Tibial nerve (tissue), 4 donors: ENCODE results near the gene GOSR1. TPM values are rescaled to one million over a fixed set of nuclear protein-coding genes. Genes with fewer than 3 reads are reported as not detected.
"Not testable (repeated sequence)": the region's sequence is repeated elsewhere in the genome, so short reads cannot be mapped to it uniquely, and the experiment has no call there.

ENCODE experiments used
- DNase-seq, 2 donors: peaks; one replicate each; pipeline ENCODE4 v3.0.0-alpha.2; 2019; ENCODE audit warnings: low spot score in 2 of 2
- H3K27ac ChIP-seq, 4 donors: fragments of 200-600 bp; sonication (generic) in 3 of 4; one replicate each; pipeline ENCODE4 v1.5.1; 2017 to 2019; ENCODE audit warnings: mild to moderate bottlenecking in 1 of 4
- H3K27me3 ChIP-seq, 2 donors: fragments of 200-600 bp; sonication (generic) in 1 of 2; one replicate each; pipeline versions ENCODE4 v1.5.1 to v1.6.0; 2017 to 2019
- H3K36me3 ChIP-seq, 3 donors: fragments of 200-600 bp; sonication (generic); one replicate each; pipeline ENCODE4 v1.5.1; 2018 to 2019
- H3K4me1 ChIP-seq, 4 donors: fragments of 200-600 bp; sonication (generic) in 3 of 4; one replicate each; pipeline ENCODE4 v1.5.1; 2017 to 2019
- H3K4me3 ChIP-seq, 4 donors: fragments of 200-600 bp; sonication (generic) in 3 of 4; one replicate each; pipeline ENCODE4 v1.5.1; 2017 to 2019; ENCODE audit warnings: mild to moderate bottlenecking in 1 of 4, moderate library complexity in 1 of 4
- H3K9me3 ChIP-seq, 4 donors: fragments of 200-600 bp; sonication (generic) in 3 of 4; one replicate each; pipeline ENCODE4 v1.5.1; 2017 to 2019
- EP300 ChIP-seq, 2 donors: sonication (generic); formaldehyde crosslinking; IDR thresholded peaks; one replicate each; pipeline ENCODE4 v1.6.1; 2017; ENCODE audit warnings: antibody characterized with exemption in 2 of 2, mild to moderate bottlenecking in 1 of 2
- POLR2A ChIP-seq, 2 donors: fragments of 450-650 bp; IDR thresholded peaks; one replicate each; pipeline ENCODE4 v1.6.1; 2017; ENCODE audit warnings: antibody characterized with exemption in 2 of 2, mild to moderate bottlenecking in 2 of 2, moderate library complexity in 2 of 2
- WGBS, 2 donors: methylation state at CpG; one replicate each; pipeline ENCODE4 v1.1.5; 2018; 5-methylcytosine and 5-hydroxymethylcytosine counted together
- total RNA-seq, 4 donors: library from RNA; depleted of rRNA; stranded (reverse); fragments of >200 nt; gene quantifications; one replicate each; pipeline ENCODE4 v1.1.0, GENCODE V29; 2016
- TF ChIP-seq, protein P1 (sequence below), 5 experiments: fragments of 200-600 bp in 3 of 5; fragments of 450-650 bp in 2 of 5; sonication (generic) in 3 of 5; IDR thresholded peaks; one replicate each; pipeline ENCODE4 v1.5.1; 2016 to 2019; ENCODE audit warnings: antibody characterized with exemption in 5 of 5, mild to moderate bottlenecking in 3 of 5, moderate library complexity in 2 of 5

The GOSR1 gene
- total RNA-seq, 4 donors from 2014 or later: 20.7 to 37.1 (median 26.4) TPM

DNA sequence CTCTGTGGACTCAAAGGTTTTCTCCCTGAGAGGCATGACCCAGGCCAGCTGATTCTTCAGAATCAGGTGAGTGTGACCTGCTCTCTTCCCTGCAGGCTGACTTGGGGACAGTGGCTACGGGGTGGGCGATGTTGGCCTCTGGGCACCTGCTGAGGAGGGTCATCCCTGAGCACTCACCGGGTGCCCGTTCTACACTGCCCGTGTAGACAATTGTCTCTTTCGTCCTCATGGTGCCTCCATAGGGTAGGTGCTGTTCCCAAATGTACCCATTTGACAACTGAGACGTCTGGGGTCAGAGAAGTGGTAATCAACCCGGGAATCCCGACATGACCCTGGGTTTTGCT lies 74.8 kb downstream of the GOSR1 start:
- no peak for TF ChIP-seq POLR2A (IDR thresholded peaks at IDR 0.05)
- TF ChIP-seq, protein P1, sequence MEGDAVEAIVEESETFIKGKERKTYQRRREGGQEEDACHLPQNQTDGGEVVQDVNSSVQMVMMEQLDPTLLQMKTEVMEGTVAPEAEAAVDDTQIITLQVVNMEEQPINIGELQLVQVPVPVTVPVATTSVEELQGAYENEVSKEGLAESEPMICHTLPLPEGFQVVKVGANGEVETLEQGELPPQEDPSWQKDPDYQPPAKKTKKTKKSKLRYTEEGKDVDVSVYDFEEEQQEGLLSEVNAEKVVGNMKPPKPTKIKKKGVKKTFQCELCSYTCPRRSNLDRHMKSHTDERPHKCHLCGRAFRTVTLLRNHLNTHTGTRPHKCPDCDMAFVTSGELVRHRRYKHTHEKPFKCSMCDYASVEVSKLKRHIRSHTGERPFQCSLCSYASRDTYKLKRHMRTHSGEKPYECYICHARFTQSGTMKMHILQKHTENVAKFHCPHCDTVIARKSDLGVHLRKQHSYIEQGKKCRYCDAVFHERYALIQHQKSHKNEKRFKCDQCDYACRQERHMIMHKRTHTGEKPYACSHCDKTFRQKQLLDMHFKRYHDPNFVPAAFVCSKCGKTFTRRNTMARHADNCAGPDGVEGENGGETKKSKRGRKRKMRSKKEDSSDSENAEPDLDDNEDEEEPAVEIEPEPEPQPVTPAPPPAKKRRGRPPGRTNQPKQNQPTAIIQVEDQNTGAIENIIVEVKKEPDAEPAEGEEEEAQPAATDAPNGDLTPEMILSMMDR (IDR thresholded peaks at IDR 0.05): no peak
- no peak for TF ChIP-seq EP300 (IDR thresholded peaks at IDR 0.05)
- no peak for DNase-seq
- no peak overlapping the region for H3K4me3 ChIP-seq
- H3K9me3 ChIP-seq: no peaks in the 10 kb centered on the region
- H3K27ac ChIP-seq: no peak overlapping the region
- no peaks in the 10 kb centered on the region for H3K4me1 ChIP-seq
- H3K27me3 ChIP-seq: no peaks in the 10 kb centered on the region
- peaks cover 0 to 46% (median 0%) of the 10 kb centered on the region in 3 donors for H3K36me3 ChIP-seq
- 79 to 91% methylated on average over 4 to 6 of the region's 9 CpGs for WGBS, 2 donors

DNA sequence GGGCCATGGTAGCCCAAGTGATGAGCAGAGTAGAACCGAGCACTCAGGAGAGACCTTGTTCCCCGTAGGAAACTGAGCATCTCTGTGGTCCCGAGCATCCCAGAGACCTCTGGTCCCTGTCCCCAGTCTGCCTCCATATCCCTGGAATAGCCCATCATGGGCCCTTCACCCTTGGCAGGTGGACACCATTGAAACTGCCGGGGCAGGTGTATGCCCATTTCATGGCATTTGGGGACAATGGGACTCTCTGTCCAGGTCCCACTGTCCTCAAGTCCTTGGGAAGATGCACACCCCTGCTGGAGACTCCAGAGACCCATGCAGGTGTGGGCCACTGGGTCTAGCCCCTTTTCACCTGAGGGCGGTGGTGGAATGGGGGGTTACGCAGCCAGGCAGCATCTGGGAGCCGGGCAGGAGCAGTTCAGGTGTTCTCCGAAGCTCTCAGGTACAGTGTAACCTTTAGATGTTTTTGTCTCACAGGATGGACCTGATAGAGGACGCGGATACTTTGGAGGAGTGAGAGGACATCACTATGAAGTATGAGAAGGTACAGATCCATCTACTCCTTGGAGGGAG lies 75.9 kb downstream of the GOSR1 start:
- no peak overlapping the region for H3K4me3 ChIP-seq
- no peaks in the 10 kb centered on the region for H3K4me1 ChIP-seq
- 95 to 98% methylated on average over 9 to 10 of the region's 10 CpGs for WGBS, 2 donors
- H3K9me3 ChIP-seq: no peaks in the 10 kb centered on the region
- H3K27me3 ChIP-seq: no peaks in the 10 kb centered on the region
- no peak for DNase-seq
- peaks cover 0 to 44% (median 0%) of the 10 kb centered on the region in 3 donors for H3K36me3 ChIP-seq
- TF ChIP-seq POLR2A (IDR thresholded peaks at IDR 0.05) (no peak), EP300 (IDR thresholded peaks at IDR 0.05) (no peak)
- TF ChIP-seq, protein P1 (IDR thresholded peaks at IDR 0.05): no peak
- no peak overlapping the region for H3K27ac ChIP-seq

DNA sequence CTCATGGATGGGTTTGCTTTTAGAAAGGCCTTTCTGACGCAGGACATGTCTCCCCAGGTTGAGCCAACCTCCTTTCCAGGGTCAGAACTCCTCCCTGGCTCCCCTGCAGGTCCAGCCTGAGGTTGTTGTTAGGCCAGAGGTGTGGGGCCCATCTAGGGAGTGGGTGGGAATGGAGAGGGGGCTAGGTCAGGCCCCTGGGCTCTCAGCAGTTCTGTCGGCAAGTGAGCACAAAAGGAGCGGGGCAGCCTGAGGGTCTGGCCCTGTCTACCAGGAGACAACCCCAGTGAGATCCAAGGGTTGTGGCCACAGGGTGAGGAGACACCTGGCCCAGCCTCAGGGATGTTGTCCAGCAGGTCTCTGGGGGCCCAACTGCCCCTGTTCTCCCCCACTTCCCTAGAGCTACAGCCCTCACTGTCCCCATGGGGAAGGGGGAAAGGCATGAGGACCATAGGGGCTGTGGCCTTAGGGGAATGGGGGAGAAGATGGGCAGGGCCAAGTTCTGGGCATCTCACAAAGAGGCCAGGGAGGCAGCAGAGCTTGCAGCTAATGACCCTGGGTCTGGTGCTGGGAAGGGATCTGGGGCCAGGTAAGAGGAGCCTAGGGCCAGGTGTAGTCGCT lies 76.7 kb downstream of the GOSR1 start:
- 80 to 93% methylated on average over 2 to 4 of the region's 4 CpGs for WGBS, 2 donors
- H3K27me3 ChIP-seq, DNase-seq: not testable (repeated sequence)

DNA sequence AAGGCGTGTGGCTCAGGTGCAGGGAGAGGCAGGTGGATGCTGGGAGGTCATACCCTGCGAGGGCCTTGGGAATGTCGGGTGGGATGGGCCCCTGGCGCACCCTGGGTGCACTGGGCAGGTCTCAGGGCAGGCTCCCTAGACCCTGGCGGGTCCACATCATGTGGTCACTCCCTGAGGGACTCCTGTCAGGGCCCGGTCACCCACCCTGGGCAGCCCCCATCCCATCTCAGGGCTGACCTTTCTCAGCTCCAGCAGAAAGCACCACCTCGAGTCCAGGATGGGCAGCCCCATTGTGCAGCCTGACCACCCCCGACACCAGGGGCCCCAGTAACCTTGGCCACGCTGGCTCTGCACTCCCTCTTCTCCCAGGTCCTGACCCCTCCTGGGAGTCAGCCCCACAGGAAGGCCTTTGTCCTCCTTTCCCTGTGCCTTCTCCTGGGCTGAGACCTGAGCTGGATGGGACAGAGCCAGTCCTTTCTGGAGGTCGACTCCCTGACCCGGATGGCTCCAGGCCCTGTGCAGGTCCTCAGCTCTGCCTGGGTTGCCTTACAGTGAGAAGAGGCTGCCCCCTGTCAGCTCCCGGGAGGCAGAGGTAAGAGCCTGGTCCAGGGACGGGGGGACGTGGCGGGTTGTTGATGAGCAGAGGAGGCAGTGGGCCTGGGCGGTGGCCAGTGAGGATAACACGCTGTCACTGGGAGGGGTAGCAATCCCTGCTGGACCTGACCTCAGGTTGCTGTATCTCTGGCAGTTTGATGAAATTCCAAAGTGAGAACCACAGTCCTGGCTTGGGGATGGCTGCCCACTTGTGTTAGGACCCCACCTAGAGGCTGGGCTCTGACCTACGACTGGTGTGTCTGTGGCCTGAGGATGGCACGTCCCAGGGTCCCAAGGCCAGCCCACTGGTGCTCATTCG lies 77.9 kb downstream of the GOSR1 start:
- H3K4me3 ChIP-seq: no peak overlapping the region
- H3K27ac ChIP-seq: no peak overlapping the region
- H3K9me3 ChIP-seq: no peaks in the 10 kb centered on the region
- H3K4me1 ChIP-seq: no peaks in the 10 kb centered on the region
- no peak for DNase-seq
- no peak for TF ChIP-seq EP300 (IDR thresholded peaks at IDR 0.05)
- no peak for TF ChIP-seq POLR2A (IDR thresholded peaks at IDR 0.05)
- TF ChIP-seq, protein P1 (IDR thresholded peaks at IDR 0.05): no peak
- 76% methylated on average over 9 to 18 of the region's 20 CpGs for WGBS, 2 donors
- no peaks in the 10 kb centered on the region for H3K27me3 ChIP-seq
- peaks cover 0 to 32% (median 0%) of the 10 kb centered on the region in 3 donors for H3K36me3 ChIP-seq

More for the DNA sequence above, 76.7 kb downstream of the GOSR1 start:
- peaks cover 0 to 43% (median 0%) of the 10 kb centered on the region in 3 donors for H3K36me3 ChIP-seq
- not testable (repeated sequence) for H3K9me3 ChIP-seq, H3K4me1 ChIP-seq, H3K27ac ChIP-seq, H3K4me3 ChIP-seq

DNA sequence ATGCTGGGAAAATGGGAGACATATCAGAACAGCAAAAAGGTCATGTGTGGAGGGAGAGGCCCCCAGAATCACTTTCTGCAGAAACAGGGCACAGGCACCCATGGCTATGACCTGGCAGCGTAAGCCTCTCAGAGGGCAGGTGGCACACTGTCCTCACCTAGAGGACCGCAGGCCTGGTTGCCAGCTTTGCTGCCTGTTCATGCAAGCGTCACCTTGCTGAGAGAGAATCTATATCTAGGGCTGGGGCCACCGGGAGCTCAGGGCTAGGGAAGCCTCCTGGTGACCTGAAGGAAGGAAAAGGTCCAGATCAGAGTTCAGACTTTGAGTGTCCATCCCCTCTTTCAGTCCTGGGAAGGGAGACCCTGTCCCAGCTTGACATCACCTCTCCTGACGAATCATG lies 78.7 kb downstream of the GOSR1 start:
- Histone ChIP-seq H3K27ac (no peak overlapping the region), H3K27me3 (no peaks in the 10 kb centered on the region), H3K36me3 (peaks cover 0 to 23% (median 0%) of the 10 kb centered on the region in 3 donors), H3K4me3 (no peak overlapping the region), H3K9me3 (no peaks in the 10 kb centered on the region), H3K4me1 (no peaks in the 10 kb centered on the region)
- DNase-seq: no peak
- 89 to 96% methylated on average over 5 of the region's 5 CpGs for WGBS, 2 donors
- TF ChIP-seq EP300 (IDR thresholded peaks at IDR 0.05) (no peak), POLR2A (IDR thresholded peaks at IDR 0.05) (no peak)
- TF ChIP-seq, protein P1 (IDR thresholded peaks at IDR 0.05): no peak
